Fibroblast of skin of left quadriceps (primary cell): Measurements from ENCODE around the gene WDR70.

Experiments
- DNase-seq, 2 experiments: peaks; one replicate each; pipeline ENCODE4 v3.0.0-alpha.2; 2013; ENCODE audit warnings: low read depth in 2 of 2

WDR70 gene

DNA sequence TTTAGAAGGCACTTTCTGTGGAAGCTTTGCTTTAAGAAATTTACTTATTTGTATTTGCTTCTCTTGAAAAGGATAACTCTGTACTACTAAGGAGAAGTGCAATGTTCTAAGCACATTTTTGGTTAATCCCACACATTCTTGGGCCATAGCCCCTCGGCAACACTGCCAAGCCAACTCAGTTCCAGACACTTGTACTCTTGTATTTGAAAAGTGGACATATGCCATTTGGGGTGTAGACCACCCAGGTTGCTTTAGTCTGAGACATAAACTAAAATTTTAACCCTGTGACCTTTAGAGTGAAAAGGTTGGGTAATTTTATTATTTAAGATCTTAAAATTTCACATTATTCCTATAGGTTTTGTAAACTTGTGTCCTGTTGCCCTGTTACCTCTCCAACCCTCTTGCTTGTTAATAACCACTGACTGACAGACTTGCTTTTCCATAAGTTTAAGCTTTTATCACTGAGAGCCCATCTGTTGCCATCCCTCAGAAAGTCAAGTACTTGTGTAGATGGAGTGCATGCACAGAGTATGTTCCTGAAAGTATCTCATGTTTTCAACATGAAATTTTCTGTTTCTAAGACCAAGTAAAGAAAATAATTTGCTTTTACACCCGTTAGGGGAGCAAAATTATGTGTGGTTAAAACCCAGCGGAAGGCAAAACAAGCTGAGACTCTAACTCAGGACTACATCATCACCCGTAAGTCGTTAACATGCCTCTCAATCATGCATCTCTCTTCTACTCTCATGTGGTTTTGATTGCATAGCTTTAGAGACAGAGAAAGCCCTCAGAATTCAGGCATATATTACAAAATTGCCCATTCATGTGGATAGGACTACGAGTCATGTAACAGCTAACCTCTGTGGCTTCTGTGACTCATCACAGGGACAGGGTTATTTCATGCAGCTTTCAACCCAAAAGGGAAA lies 343.4 kb downstream of the WDR70 start:
- DNase-seq: peak; percentile 96

DNA sequence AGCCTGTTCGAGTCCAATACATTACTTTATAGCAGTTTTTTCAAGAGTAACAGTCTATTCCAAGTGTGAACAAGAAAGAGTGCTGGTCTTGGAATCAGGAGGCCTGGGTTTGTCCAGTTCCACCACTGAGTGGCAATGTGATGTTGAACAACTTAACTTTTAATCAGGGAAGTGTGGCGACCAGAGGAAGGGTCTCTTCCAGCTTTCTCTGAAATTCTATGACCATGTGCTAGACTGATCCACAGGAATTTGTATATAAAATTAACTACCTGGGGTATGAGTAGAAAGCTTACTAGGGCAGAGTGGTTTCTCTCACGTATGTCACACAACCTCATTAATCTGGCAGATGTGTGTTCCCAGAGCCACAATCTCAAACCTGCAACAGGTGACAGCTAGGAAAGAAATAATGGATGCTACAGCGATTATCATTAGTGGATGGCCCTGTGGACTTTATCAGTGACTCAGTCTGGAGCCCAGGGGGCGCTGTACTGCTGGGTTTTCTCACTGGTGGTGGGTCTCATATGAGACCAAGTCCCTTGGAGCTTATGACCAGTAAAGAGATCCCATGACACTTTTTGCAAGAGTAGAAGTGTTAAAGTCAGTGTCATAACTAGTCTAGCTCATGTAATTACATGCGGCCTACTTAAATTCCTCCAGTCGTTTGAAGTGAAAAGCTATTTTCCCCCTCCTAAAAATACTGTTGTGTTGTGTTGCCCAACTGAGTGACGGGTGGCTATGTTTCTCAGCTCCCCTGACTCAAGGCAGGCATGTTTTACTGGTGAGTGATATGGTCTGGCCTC lies 344.2 kb downstream of the WDR70 start:
- DNase-seq: no peak

DNA sequence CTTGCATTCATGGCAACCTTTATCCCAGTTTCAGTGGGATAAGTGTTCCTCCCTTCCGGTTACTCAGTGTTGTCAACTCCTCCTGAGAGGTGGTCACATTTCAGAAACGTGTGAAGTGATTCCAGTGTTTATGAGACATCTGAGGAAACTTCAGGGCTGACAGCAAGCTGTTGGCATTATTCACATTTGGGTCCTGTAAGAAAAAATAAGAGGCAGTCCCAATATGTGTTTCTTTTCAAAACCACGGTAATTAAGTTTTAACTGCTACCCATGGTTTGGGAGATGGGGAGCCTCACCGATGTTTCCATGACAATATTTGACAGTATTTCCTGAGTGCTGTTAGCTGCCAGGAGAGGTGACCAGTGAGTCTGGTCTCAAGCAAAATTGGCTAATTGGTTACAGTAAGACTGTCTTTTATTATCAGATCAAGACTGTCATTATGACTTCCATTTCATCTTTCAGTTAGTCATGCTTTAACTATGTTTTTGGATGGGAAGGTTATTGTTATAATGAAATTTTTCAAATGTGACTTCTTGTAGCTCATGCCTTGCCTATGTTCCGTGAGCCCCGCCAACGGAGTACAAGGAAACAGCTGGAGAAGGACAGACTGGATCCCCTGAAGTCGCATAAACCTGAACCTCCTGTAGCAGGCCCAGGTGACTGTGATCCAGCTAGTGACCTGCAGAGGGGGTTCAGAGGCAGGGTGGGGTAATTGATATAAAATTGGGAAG lies 345.4 kb downstream of the WDR70 start:
- no peak for DNase-seq

DNA sequence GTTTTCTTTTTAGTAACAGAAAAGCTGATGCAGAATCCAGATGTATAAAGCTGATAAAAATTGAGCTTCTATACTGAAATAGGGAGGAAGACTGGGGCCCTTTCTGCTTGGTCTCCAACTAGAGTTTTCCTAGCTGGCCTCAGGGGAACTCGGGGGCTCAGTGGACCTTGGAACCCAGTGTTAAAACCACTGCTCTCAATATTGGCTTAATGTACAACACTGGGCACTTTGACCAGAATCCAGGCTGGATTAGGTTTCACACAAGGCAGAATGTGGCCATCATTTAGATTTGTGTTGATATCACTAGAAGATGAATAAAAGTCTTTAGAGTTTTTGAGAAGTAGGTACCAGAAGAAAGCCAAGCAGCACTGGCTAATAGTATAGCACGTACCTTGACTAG lies 346.1 kb downstream of the WDR70 start:
- no peak for DNase-seq

DNA sequence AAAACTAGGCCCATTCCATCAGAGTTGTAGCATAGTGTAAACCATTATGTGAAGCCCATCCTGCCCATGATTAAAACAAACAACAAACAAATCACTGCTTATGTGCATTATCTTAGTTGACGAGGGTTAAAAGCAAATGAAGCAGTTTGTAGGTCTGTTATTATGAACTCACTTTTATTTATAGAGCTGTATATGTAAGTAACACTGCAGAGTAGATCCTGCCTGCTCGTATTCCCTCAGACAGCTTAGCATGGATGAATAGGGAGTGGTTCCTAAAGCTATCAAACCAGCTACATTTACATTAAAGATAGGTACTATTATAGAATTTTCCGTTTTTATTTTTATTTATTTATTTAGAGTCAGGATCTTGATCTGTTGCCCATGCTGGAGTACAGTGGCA lies 348.1 kb downstream of the WDR70 start:
- DNase-seq: no peak

DNA sequence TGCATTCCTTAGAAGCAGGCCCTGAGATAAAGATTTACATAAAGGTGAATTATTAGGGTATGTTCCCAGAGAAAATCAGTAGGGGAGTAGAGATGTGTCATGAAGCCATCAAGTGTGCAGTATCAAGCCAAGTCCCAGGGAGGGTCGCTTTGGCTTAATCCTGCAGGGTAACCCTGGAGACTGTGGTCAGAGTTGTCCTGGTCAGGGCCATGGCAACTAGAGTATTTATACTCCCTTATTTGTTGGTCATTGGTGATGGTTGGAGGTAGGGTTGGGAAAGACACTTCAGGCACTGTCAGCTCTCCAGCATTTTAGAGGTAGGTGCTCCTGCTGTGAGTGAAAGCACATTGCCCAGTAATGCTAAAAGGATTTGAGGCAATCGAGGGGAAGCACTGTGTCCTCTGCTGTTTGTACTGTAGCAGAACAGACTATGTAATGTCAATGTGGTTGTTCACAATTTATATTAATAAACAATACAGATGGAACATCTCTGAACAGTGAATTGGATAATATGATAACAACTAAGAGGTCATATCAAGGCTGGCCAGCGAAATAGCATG lies 351.9 kb downstream of the WDR70 start:
- no peak for DNase-seq

DNA sequence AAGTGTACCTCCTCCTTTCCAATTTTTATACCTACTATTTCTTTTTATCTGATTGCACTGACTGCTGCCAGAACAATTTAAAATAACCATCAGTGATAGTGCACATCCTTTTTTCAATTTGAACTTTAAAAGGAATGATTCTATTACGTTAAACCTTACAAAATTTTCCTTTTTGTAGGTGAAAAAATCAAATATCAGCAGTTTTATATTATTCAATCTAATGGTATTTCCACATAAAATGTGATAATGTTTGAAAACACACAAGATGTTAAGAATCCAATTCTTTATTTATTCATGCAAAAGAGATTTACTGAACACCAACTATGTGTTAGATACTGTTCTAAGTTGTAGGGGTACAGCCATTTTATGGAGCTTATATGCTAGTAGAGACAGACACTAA lies 355.0 kb downstream of the WDR70 start:
- no peak for DNase-seq

DNA sequence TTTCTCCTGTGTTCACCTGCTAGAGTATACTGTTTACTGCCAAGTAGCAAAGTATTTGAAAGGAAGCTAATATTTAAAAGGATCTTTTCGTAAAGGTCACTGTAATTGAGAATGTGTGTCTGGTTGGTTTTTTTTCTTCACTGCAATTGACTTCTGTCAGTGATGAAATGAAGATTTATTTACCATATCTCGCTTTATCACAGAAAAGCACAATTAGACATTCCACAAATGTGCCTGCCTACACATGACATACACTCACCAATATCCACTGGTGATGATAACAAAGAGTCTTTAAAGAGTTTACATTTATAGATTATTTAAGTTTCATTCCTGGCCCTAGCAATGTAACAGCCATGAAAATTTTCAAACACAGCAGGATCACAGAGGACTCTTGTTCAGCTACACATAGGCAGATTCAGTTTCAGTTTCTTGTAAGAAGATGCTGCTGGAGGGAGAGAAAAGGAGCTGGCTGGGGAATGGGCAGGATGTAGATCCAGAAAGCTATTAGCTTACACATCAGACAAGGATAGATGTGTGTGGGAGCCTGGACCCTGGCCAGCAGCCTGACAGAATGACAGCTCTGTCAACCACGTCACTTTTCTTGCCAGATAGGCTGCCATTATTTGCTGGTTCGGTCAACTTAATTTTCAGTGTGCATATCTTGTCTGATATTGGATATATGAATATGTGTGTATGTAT lies 356.7 kb downstream of the WDR70 start:
- no peak for DNase-seq

DNA sequence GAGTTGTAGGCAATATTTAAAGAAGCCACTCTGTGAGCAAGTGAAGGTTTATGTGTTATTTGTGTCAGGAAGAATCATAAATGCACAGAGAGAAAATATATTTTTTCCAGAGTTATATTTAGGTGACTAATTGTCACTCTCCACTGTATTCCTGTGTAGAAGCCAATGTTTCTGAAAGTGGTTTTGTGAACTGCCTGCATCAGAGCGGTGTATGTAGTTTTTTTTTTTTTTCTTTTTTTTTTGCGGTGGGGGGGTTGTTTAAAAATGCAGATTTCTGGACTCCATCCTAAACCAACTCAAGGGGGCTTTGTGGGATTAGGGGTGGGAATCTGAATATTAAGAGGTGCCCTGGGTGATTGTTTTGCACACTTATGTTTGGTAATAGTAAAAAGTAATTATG lies 357.3 kb downstream of the WDR70 start:
- no peak for DNase-seq

DNA sequence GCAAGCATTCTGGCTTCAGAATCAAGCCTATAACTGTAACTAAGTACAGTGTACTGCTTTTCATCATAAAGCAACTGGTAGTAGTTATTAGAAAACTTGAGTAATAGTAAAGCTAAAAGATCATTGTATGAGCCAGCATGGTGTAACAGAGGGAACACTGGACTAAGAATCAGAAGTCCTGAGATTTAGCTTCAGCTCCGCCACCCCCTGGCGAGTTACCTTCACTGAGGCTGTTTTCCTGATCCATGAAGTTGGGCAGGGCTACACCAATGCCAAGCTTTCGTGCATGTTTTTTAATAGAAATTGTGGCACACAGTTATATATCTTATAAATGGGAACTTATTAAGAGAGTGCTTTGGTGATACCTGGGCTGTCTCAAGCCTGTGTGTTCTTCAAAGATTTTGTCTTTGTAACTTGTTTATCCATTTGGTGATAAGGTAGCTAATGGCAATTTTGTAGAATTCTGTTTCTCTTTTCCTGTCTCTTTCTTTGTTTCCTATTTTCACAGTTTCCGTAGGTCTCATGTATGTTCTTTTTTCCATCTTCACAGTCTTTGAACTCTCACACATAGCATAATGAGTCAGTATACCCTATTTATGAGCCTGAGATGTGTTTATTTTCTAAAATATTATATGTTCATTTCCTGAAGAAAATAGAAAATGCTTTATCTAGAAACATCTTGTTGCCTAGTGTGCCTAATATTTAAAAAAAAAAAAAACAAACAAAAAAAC lies 358.4 kb downstream of the WDR70 start:
- DNase-seq: no peak

DNA sequence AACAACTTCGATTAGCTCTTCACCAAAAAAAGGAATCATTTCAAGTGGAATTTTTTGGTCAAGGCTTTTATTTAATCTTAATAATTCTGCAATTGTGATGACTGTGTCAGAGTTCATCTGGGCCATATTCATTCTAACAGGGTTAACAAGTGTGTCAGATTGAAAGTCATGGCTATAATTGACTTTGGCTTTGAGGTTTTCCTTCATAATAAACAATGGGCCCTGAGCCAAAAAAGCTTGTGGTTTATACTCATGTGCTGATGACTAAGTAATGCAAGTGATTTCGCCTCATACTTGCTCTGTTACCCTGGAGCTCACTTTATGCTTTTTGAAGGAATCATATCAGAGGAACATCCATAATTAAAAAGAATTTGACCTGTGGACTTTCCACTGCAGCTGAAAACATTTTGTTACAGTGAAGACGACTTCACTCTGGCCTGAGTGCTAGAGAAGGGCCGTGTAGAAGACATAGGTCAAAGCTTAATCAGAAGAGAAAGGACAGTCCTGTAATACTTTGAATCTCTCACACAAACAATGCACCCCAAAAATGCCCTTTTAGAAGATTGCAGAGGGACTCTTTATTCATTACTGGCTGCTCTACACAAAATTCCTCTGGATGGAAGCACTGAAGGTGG lies 359.1 kb downstream of the WDR70 start:
- peak; percentile 82 to 83 for DNase-seq

DNA sequence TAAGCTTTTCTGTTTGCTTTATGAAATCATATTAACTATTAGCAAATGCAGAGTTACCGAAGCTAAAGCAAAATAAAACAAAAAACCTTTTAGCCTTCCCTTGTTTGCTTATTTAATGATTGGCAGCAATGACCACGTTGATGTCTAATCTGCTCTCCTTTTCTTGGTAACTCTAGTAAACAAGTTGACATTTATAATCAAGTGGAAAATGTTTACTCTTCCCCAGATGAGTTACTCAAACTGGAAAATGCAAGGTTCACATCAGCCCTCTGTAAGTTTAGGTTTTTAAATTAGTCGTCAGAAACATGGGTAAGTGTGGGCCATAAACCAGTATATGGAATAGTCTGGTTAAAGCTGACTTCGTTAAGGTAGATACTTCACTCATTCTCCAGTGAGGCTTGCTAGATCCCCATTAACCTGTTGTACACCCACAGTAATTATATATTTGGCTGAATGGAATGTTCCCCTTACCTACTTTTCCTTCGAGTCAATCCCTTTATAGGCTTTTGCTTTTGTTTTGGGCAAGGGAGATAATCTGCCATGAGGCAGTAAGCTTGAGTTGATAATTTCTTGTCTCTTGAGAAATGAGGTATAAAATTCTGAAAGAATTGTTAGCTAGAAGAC lies 359.9 kb downstream of the WDR70 start:
- no peak for DNase-seq

DNA sequence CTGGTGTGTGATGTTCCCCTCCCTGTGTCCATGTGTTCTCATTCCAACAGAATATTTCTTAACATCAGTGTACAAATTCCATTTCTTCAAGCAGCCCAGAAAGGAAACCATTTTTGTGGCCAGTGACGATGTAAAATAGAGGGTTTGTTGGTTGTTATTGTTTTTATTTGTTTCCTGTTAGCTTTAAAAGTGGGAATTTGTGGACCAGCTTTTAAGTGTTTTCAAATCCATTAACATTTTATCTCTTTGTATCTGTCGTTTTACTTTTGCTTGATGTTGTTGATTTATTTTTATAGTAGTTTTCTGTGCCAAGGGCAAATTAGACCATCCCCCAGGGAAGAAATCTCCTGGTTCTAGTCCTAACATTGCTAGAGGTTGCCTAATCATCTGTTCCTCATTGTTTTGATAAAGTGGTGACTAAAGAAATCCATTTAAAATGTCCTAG lies 360.7 kb downstream of the WDR70 start:
- peak in 1 of 2 experiments; percentile 59 for DNase-seq

DNA sequence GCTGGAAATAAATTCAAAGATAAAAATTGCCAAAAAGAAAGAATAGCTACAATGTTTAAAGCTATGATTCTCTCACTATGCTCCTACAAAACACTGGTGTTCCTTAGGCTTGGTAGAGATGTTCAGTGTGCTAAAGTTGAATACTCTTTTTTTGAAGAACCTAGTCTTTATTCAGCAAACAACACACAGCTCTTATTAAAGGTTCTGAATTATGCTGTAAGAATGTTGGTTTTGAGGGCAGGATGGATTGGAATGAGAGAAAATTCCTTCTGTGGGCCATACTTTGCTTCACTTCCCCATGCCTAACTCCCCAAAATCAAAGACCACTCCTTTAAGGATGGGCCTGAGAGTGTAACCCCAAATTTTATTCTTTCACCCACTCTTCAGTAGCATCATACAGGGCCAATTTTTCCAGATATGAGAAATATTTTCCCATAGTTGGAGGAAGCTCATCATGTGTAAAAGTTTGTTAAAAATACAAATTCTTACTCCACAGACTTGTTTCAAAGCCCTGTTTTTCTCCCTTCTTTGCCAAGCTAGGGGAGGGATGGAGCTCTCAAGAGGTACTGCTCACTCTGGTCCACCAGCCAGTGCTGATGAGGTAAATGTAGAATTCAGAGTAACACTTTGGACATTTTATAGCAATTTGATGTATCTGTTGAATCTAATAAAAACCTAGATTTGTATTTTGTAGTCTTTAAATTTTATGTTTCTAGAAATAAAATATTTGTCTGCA lies 361.4 kb downstream of the WDR70 start:
- no peak for DNase-seq

DNA sequence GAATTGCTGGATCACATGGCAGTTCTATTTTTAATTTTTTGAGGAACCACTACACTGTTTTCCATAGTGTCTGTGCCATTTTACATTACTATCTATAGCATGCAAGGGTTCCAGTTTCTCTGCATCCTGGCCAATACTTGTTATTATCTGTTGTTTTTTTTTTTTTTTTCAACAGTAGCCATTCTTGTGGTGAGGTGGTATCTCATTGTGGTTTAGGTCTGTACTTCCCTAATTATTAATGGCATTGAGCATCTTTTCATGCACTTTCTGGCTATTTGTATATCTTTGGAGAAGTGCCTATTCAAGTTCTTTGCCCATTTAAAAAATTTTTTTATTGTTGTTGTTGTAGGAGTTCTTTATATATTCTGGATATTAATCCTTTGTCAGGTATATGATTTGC lies 363.0 kb downstream of the WDR70 start:
- no peak for DNase-seq

DNA sequence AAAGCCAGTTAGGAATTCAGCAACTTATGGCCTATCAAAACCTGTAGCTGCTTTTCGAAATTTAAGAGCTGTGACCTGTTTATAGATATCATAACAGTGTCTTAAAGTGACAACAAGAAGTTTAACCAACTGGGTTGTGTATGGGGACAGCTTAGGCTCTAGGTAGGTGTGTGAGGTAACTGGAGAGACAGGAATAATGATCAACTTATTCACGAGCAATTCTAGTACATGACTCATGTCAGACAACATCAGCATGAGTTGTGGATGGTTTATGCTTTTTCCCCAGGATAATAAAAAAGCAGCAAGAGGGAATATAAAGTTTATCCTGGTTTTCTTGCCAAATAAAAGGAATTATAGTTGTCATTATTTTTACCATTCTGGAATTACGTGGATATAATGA lies 372.1 kb downstream of the WDR70 start:
- no peak for DNase-seq

DNA sequence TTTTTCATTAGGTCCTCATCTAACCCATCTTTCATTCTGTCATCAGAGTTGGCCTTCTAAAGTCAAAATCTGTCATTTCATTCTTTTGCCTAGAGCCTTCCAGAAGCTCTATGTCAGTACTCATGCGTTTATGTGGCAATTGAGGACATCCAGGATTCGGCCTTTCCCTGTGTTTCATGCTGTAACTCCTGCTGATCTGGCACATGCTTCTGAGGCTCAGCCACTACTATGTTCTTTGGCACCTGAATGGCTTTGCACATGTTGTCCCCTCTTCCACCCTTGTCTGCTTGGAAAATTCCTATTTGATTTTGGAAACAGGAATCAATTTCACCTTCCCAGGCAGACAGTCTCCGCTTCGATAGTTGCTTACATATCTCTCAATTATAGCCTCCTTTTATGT lies 375.9 kb downstream of the WDR70 start:
- no peak for DNase-seq

DNA sequence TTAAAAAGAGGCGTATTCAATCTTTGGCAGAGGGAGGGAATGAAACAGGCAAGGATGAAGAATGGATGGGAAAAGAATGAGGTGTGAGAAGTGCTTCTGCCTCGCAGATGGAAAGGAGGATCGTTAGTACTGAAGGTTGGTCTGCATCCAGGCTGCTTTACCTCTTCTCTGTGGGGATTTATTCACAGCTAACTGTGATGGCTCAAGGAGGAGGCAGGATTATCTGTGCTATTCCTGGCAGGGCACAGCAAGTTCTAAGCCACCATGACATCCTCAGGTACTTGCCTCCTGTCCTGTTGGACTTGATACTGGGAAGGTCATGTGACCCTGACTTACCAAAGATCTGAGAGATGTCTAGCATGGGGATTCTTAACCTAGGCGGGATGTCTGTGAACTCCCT lies 376.5 kb downstream of the WDR70 start:
- DNase-seq: no peak

DNA sequence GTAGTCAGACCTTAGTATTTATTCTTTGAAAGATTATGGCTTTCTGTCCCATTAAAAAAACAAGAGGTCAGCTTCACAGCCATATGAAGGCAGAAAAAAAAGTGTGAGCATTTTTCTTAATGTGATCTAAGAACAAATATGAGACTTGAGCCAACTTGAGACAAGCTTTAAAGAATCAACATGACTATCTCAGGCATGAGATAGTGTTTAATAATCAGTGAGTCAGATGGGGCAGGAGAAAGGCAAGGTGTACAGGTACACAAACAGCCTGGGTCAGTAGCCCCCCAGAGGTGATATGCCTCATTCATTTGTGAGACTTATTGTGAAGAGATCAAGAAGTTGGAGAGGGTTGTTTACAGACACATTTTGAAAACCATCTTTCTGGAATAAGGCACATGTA lies 377.1 kb downstream of the WDR70 start:
- no peak for DNase-seq
